NCI-H2029 (cell line): ENCODE measurements around the gene TMEM63A.
A peak's percentile ranks its signal among the peaks of the same experiment; 100 is the strongest.

ENCODE experiments used
- DNase-seq: peaks from one replicate; lab custom pipeline; 2025; lab: John Stamatoyannopoulos, UW

The TMEM63A gene

DNA sequence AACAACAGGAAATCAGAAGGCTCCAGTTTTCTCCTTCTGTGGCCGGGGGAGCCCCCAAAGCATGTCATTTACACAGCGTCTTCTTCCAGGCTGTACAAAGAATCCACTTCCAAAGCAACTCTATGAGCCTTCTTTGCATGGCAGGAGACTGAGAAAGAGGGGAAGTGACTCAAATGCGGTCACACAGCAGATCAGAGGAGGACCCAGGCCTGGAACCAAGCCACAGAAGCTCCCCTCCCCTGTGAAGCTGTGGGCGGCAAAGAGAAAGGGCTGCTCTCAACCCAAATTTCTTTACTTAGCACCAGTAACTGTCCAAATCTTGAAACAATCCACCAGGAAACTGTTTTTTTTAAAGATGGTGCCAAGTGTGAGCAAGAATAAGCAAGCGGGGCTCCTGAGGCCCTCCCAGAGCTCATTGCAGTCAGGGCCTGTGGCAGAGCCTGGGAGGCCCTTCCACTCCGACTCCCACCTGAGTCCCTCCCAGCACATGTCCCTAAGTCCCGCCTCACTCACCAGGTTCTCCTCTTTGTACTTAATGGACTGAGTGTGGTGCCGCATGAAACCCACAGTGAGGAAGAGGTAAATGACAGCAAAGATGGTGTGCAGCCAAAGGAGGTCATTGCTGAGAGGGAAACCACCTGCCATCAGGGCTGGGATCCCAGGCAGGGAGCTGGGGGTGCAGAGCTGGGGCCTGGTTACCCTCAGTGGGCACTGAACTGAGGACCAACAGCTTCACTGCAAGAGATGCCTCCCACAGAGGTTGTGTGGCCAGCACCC lies 15.9 kb downstream of the TMEM63A start:
- no peak for DNase-seq

DNA sequence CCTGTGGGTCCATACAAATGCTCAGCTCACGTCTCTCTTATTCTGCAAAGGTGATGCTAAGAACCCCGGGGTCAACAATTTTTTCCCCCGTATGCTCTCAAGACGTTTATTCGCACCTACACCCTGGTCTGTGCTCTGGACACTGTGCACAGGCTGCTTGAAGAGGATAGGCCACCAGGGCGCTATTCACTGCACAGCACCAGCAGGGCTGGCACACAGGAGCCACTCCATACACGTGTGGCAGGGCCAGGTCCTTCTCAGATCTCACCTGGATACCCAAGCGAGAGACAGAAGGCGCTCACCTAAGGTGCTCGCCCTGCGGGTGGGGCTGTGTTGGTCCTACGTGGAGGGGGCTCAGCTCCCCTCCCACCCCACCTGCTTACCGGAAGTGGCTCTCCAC lies 16.7 kb downstream of the TMEM63A start:
- DNase-seq, result no peak

- DNase-seq, result no peak
These were observed 19.0 kb downstream of the TMEM63A start for GRCh38 chr1:225863167-225863566.

GRCh38 chr1:225862581-225862950 lies 19.6 kb downstream of the TMEM63A start:
- no peak for DNase-seq

DNA sequence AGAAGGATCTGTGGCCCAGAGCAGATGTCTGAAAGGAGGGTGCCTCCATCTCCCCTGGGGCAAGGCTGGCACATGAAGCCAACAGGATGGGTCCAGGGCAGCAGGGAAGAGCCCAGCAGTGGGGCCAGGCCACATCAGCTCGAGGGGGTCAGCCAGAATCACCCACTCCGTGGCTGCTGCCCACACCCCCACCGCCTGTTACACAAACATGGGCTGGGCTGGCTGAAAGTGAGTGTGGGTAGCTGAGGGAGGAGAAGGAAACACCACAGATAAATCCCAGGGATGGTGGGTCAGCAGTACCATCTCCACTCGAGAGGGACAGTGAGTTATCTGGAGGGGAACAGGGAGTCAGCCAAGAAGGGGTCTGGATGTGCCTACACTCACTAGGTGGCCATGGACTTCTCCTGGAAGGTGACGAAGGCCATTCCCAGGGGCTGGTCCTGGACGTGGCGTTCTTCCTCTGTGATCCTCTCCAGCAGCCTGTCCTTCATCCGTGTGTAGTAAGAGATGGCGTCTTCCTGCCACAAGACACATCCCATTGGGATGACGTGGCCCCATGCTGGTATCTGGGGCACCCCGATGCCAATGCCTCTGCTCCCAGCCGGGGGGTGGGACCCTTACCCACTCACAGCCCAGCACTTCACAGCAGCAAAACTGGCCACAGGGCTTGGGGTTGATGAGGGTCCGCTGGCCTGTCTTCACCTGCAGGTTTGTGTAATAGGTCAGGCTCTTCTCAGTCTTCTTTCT lies 20.2 kb downstream of the TMEM63A start:
- DNase-seq, result no peak

GRCh38 chr1:225860876-225861441 lies 21.2 kb downstream of the TMEM63A start:
- no peak for DNase-seq

DNA sequence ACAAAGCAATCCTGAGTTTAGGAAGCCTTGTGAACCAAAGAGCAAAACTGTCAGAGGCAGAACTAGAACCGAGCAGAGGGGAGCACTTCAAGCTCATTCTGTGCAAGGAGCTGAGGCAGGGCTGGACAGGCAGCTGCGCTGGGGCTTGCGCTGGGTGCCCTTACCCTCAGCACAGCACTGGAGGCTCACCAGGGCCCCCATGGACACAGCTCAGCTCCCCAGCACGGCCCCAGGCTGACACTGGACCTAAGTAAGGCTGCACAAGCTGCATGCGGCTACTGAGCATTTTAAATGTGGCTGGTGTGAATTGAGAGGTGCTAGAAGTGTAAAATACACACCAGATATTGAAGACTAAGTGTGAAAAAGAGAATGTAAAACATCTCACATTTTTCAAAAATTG lies 22.1 kb downstream of the TMEM63A start:
- no peak for DNase-seq

- DNase-seq, result no peak
These were observed 23.0 kb downstream of the TMEM63A start for GRCh38 chr1:225859151-225859550.

DNA sequence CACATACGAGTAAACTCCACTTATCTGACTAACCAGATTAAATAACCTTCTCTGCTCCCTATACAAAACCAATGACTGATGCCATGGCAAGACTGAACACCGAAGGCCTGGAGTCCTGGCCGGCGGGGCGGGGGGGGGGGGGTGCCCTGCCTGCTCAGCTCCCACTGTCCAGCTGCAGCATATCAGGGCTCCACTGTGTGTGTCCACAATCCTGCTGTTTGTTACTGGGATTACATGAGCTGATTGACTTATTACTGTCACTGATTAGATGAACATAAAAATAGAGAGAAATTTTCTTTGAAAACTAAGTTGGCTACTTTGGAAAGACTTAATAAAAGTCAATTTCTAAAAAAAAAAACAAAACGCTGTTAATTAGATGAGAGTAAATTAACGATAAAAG lies 24.9 kb downstream of the TMEM63A start:
- no peak for DNase-seq

DNA sequence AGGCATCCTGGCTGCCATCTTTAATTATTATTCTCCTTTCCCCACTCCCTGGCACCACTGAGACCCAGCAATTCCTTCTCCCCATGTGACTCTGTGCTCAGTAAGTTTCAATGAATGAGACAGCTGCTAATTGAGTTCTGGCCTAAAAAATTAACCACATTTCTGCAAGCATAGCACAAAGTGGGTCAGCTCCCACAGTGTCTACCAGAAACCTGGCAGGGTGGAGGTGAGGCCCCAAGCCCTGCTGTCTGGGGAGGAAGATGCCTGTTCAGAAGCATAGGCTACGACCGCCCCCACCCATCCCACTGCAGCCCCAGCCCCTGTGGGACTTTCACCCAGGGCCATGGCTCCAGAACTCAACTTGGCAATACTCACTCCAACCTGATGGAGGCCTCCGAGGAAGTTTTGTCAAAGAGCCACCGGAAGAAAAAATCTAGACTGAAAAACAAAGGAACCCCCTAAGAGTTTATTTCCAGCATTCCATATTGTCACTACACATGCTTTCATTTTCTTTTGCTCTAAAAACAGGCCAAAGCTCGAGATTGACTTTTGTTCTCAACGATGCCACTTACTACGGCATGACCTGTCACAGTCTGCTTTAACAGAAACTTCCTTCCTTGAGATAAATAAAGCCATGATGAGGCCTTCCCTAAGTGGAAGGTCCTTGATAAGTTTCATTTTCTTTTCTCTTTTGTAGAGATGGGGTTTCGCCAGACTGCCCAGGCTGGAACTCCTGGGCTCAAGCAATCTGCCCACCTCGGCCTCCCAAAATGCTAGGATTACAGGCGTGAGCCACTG lies 26.5 kb downstream of the TMEM63A start:
- no peak for DNase-seq

DNA sequence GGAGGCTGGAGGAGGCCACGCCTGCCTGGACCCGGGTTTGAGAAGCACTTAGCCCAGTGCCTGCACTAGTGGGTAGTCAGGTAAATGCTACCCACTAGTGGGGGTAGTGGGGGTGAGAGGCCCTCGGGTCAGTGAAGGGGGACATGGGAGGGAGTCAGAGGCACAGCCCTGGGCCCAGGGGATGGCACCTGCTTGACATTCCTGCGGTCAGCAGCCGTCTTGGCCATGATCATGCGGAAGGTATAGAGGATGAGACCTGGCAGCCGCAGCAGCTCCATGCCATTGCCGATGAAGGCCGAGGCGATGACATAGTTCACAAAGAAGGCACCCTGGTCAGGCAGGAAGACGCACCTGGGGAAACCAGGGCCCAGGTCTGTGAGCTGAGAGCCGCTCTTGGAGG lies 28.7 kb downstream of the TMEM63A start:
- no peak for DNase-seq

- DNase-seq, result no peak
These were observed 29.6 kb downstream of the TMEM63A start for GRCh38 chr1:225852413-225853124.

DNA sequence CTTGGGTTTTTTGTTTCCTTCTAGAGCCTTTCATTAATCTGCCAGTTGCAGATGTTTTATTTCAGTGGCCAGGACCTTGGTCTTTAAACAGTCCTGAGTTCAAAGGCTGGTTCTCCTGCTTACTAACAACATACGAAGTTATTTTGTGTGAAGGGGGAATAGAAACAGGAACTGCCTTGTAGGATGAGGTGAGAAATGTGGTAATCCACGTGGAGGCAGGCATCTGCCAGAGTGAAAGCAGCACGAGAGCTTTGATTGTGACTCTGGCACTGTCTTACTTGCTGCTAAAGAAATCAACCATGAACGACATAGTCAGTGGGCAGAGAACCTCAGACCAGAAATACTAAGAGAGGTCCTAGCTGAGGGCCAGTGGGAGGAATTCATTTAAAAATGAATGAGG lies 30.4 kb downstream of the TMEM63A start:
- no peak for DNase-seq

GRCh38 chr1:225850370-225850769 lies 31.8 kb downstream of the TMEM63A start:
- DNase-seq, result no peak

GRCh38 chr1:225849925-225850324 lies 32.3 kb downstream of the TMEM63A start:
- no peak for DNase-seq

GRCh38 chr1:225848030-225848955 lies 33.9 kb downstream of the TMEM63A start:
- DNase-seq, result no peak

- peak; percentile 88 for DNase-seq
These were observed 34.6 kb downstream of the TMEM63A start for GRCh38 chr1:225847610-225848009.

DNA sequence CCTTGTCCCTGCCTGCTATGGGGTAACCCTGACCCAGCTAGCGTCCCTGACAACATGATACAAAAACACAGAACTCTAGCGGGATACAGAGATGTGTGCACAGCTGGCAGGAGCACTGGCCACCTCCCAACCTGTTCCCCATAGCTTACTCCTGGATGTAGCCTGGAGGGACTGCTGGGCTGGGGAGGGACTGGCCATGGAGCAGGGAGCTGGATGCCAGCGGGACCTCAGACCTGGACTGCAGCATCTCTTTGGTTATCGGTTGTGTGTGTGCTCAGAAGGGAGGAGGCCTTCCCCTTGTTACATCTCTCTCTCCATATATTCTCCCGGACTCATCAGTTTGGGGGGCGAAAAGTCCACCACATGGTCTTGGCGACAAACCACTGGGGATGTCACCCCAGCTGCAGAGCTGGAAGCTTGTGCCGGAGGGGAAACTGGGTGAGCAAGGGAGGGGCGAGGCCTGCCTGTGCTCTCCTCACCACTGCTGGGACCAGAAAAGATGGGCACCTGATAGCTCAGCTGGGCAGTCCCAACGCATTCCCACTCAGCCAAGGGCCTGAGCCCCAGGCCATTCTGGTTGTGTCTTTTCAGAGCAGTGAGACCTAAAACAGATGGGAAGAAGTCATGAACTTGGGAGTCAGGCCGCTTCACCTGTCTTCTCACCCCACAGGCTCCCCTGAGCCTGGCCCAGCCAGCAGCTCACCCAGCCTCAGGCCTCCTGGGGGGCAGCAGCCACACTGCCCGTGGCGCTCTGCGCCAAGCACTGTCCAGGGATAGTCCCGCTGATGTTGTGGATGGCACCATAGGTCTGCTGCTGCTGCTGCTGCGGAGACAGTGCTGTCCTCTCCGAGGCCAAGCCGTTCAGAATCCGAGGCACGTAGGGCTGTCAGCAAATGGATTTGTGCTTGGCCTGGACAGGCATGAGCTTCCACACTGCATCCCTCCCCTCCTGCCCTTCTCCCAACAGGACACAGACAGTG lies 35.6 kb downstream of the TMEM63A start:
- DNase-seq, result no peak

DNA sequence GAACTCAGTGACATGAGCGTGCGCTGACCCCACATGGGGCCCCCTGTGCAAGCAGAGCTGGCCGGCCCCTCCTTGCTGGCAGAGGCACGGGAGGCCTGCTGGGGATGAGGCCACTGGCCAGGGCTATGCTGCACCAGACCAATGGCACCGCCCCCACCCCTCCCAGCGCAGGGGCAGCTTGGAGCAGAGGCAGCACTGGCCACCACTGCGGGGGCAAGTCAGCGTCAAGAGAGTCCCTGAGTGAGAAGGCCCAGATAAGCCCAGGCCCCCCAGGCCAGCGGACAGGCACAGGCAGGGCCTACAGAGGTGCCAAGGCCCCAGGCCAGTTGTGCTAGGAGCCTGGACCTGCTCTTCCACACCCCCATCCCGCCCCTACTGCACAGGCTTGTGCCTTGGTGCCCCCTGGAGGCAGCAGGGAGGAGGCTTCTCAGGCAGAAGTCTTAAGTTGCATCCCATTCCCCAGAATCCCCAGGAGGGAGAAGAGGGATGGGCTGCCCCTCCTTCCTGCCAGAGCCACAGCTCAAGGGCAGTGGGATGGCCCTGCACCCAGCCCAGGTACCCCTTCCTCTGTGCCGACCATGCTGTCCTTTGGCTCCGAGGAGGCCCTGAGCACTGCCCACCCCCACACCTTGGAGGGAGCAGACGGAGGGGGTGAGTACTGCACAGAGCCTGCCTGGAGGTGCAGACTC lies 36.5 kb downstream of the TMEM63A start:
- peak; percentile 31 for DNase-seq
